ENCODE measurements around the gene ACTR1B.
A peak's percentile ranks its signal among the peaks of the same experiment; 100 is the strongest.

GRCh38 chr2:97697252-97698235, 33.7 kb upstream of the ACTR1B start:
- TF ChIP-seq CTCF (IDR thresholded peaks at IDR 0.05; ENCODE audit: insufficient read depth, low read depth, low read length) (peak; percentile 96), EZH2 (IDR thresholded peaks at IDR 0.05; ENCODE audit: insufficient read depth, low read length) (no peak)

Measured in astrocyte (in vitro differentiated cells and primary cell).